NCI-H345 treated with DMSO at 0.1 percent for 48 hours (cell line): ENCODE measurements around the gene ADORA1.

Source experiments
- DNase-seq: peaks from one replicate; lab custom pipeline; 2025; ENCODE audit not compliant: unreplicated experiment; lab: John Stamatoyannopoulos, UW

Gene ADORA1

DNA sequence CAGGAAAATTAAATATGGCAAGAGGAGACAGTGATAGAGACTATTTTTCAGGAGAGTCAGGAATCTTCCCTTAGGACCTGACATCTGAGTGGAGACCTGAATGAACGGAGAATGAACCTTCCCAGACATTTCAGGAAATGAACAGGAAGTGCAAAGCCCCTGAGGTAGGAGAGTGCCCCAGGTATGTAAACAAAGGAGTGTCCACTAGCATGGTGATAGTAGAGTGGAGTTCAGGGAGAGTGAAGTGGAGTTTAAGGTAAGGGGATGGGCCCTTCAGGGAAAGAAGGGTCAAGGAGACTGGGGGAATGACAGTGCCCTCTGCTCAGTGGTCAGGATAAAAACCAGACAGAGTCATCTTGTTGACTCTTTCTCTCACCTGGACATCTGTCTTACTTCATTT, 28.8 kb downstream of the ADORA1 start:
- DNase-seq: no peak

DNA sequence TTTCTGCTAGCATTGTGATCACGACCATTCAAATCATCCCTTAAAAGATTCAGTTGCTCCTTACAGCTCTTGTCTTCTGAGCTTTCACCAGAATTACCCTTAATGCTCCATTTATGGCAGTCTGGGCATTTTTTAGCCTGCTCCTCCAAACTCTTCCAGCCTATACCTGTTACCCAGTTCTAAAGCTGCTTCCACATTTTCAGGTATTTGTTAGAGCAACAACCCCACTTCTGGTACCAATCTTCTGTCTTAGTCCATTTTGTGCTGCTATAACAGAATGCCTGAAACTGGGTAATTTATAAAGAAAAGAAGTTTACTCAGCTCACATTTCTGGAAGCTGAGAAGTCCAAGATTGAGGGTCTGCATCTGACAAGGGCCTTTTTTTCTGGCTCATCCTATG, 30.9 kb downstream of the ADORA1 start:
- DNase-seq: no peak

- no peak for DNase-seq
These were observed 31.6 kb downstream of the ADORA1 start for GRCh38 chr1:203158960-203159665.

DNA sequence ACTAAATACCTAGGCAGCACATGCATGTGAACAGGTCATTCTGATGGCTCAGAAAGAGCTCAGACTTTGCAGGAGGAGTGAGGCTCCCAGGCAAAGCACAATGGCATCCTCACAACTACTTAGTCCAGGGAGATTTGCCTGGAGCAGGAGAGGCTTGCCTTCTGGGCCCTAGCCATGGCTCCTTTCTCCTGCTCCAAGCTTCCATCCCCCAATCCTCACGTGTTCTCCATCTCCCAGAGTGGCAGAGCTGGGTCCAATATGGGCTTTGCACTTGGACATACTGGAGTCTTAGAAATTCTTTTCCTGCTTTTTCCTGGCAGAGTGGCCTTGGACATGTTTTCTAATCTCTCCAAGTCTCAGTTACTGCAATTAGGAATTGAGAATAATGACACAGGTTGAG, 32.3 kb downstream of the ADORA1 start:
- no peak for DNase-seq

GRCh38 chr1:203161175-203161574, 33.6 kb downstream of the ADORA1 start:
- DNase-seq: no peak

DNA sequence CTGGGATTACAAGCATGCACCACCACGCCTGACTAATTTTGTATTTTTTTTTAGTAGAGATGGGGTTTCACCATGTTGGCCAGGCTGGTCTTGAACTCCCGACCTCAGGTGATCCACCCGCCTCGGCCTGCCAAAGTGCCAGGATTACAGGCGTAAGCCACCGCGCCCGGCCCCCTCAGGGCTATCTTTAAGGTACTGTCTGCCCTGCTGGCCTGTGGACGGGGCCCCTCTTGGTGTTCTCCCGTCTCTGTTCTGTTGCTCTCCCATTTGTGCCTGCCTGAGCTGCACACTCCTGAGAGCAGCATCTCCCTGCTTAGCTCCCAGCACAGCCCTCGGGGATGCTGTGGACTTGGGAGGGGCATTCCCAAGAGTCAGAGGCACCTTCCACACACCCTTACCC, 34.2 kb downstream of the ADORA1 start:
- no peak for DNase-seq

- no peak for DNase-seq
These were observed 34.9 kb downstream of the ADORA1 start for GRCh38 chr1:203162403-203162802.

GRCh38 chr1:203163891-203164635, 36.5 kb downstream of the ADORA1 start:
- no peak for DNase-seq

- DNase-seq: no peak
These were observed 37.7 kb downstream of the ADORA1 start for GRCh38 chr1:203165101-203165799.

GRCh38 chr1:203165800-203166161, 38.3 kb downstream of the ADORA1 start:
- DNase-seq: no peak

DNA sequence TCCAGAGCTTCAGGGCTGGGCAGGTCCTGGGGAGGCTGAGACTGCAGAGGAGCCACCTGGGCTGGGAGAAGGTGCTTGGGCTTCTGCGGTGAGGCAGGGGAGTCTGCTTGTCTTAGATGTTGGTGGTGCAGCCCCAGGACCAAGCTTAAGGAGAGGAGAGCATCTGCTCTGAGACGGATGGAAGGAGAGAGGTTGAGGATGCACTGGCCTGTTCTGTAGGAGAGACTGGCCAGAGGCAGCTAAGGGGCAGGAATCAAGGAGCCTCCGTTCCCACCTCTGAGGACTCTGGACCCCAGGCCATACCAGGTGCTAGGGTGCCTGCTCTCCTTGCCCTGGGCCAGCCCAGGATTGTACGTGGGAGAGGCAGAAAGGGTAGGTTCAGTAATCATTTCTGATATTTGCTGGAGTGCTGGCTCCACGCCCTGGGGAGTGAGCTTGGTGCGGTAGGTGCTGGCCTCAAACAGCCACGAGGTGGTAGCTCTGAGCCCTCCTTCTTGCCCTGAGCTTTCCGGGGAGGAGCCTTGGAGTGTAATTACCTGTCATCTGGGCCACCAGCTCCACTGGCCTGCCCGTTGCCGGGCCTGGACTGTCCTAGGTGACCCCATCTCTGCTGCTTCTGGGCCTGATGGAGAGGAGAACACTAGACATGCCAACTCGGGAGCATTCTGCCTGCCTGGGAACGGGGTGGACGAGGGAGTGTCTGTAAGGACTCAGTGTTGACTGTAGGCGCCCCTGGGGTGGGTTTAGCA, 38.8 kb downstream of the ADORA1 start:
- no peak for DNase-seq

- DNase-seq: no peak
These were observed 39.7 kb downstream of the ADORA1 start for GRCh38 chr1:203167026-203167912.

DNA sequence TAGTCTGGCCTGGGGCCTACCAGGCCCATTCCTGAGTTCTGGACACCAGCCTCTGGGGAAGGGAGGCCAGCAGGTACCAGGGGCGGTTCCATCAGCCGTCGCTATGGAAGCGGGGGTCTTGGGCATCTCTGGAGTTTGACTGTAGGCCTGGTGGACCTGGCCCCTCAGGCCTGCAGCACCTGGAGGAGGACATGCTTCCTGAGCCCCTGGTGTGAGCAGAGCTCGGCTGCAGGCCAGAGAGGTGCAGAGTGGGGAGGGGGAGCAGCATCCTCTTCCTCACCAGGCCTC, 40.3 kb downstream of the ADORA1 start:
- no peak for DNase-seq

- no peak for DNase-seq
These were observed 40.8 kb downstream of the ADORA1 start for GRCh38 chr1:203168256-203168786.

DNA sequence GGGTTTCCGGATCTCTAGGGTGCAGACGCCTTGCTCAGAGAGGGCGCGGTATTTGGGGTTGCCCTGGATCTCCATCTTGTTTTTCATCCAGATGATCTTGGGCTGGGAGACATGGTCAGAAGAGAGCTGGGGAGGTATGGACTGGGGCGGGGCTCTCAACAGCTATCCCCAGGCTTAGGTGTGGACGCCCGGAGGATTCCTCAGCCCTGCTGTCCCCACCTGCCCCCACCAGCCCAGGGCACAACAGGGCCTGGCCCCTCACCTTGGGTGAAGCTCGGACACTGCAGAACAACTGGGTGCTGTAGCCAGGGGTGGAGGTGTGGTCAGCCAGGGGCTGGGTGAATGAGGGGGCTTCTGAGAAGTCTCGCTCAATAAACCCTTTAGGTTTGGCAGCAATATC, 41.5 kb downstream of the ADORA1 start:
- DNase-seq: no peak

- DNase-seq: no peak
These were observed 42.4 kb downstream of the ADORA1 start for GRCh38 chr1:203169770-203170520.

DNA sequence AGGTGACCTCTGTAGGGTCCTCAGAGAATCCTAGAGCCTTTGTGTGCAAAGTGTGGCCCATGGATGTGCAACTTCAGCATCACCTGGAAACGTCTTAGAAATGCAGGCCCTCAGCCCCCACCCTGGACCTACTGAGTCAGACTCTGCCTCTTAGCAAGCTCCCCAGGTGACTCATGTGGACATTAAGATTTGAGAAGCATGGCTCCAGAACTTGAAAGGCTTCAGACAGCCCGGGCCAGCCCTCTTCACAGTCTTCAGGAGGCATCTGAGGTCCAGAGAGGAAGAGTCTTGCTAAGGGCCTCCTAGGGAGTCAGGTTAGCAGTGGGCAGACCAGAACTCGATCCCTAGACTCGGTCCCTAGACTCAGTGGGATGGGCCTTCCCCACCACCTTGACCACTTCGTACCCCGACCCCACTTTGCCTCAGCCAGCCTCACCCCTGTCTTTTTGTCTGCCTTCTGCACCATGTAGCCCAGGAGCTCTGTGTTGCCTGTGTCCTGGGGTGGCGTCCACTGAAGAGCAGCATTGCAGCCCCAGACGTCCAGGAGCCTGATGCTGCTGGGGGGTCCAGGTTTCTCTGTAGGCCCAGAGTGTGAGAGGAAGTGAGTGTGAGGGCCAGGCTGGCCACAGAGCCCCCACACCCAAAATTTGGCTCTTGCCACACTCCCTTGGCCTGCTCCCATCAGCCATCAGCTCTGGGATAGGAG, 43.3 kb downstream of the ADORA1 start:
- DNase-seq: no peak

GRCh38 chr1:203171341-203172183, 44.0 kb downstream of the ADORA1 start:
- DNase-seq: no peak
